Endodermal cell (in vitro differentiated cells): ENCODE results near the gene ZGLP1. TPM values are rescaled to one million over a fixed set of nuclear protein-coding genes. Genes with fewer than 3 reads are reported as not detected.

Source experiments
- DNase-seq: peaks from one replicate; pipeline ENCODE4 v3.0.0-alpha.2; 2017
- H3K27ac ChIP-seq: 2 replicates; pipeline ENCODE4 v1.5.1; 2013; ENCODE audit warnings: mild to moderate bottlenecking, low read depth, low read length, moderate library complexity
- H3K27me3 ChIP-seq: 2 replicates; pipeline ENCODE4 v1.6.1; 2013; ENCODE audit warnings: mild to moderate bottlenecking, low read length, moderate library complexity; ENCODE audit not compliant: insufficient read depth, control insufficient read depth, poor library complexity, severe bottlenecking
- H3K36me3 ChIP-seq: 2 replicates; pipeline ENCODE4 v1.7.0; 2013; ENCODE audit warnings: mild to moderate bottlenecking, low read length, moderate library complexity; ENCODE audit not compliant: control insufficient read depth, insufficient read depth
- H3K4me1 ChIP-seq: one replicate; pipeline ENCODE4 v1.7.0; 2013; ENCODE audit warnings: low read length; ENCODE audit not compliant: control insufficient read depth, insufficient read depth
- H3K4me3 ChIP-seq: 2 replicates; pipeline ENCODE4 v1.5.1; 2013; ENCODE audit warnings: mild to moderate bottlenecking, low read length, moderate library complexity
- H3K9ac ChIP-seq: 2 replicates; pipeline ENCODE4 v1.6.1; 2013; ENCODE audit warnings: mild to moderate bottlenecking, low read length, moderate library complexity; ENCODE audit not compliant: poor library complexity, severe bottlenecking; ENCODE audit errors: extremely low read depth
- H3K9me3 ChIP-seq: 2 replicates; pipeline ENCODE4 v1.6.1; 2013; ENCODE audit warnings: mild to moderate bottlenecking, low read length, moderate library complexity; ENCODE audit not compliant: control insufficient read depth
- H3K27ac Mint-ChIP-seq: 2 replicates; pipeline ENCODE4 v1.8.0; 2020; ENCODE audit warnings: mixed read lengths
- H3K27me3 Mint-ChIP-seq: 2 replicates; pipeline ENCODE4 v1.8.0; 2021; ENCODE audit warnings: mild to moderate bottlenecking, mixed read lengths; ENCODE audit not compliant: insufficient read depth
- H3K36me3 Mint-ChIP-seq: 2 replicates; pipeline ENCODE4 v1.8.0; 2020; ENCODE audit warnings: low read depth, mixed read lengths
- H3K4me1 Mint-ChIP-seq: 2 replicates; pipeline ENCODE4 v1.8.0; 2020; ENCODE audit warnings: mixed read lengths
- H3K4me3 Mint-ChIP-seq: 2 replicates; pipeline ENCODE4 v1.8.0; 2020; ENCODE audit warnings: mild to moderate bottlenecking, moderate library complexity, mixed read lengths
- H3K9me3 Mint-ChIP-seq: 2 replicates; pipeline ENCODE4 v1.8.0; 2020; ENCODE audit warnings: mild to moderate bottlenecking, mixed read lengths
- WGBS, 2 experiments: methylation state at CpG; one replicate each; pipeline versions ENCODE4 v1.1.5 to v1.1.7; 2013; ENCODE audit warnings: missing lambda C conversion rate in 2 of 2, mixed read lengths in 1 of 2; ENCODE audit not compliant: insufficient coverage in 1 of 2, insufficient read length in 1 of 2; 5-methylcytosine and 5-hydroxymethylcytosine counted together
- total RNA-seq, 2 donors: library from RNA; stranded (reverse); fragmentation: NEBNext Ultra II Directional in 1 of 2; extraction: Animal tissue kit (Norgen Biotek cat#: 25700) in 1 of 2; gene quantifications; 2 replicates in 1 of 2; 3 replicates in 1 of 2; pipeline ENCODE4 v1.2.1, GENCODE V29; 2021
- TF ChIP-seq, protein P1 (sequence below): fragments of 200-600 bp; sonication (generic); conservative IDR thresholded peaks from 2 replicates; pipeline ENCODE4 v1.5.0; 2021; ENCODE audit warnings: antibody characterized with exemption, mild to moderate bottlenecking

ZGLP1 gene
- total RNA-seq, 2 donors from 2014 or later: 4.5 to 7.8 TPM

DNA sequence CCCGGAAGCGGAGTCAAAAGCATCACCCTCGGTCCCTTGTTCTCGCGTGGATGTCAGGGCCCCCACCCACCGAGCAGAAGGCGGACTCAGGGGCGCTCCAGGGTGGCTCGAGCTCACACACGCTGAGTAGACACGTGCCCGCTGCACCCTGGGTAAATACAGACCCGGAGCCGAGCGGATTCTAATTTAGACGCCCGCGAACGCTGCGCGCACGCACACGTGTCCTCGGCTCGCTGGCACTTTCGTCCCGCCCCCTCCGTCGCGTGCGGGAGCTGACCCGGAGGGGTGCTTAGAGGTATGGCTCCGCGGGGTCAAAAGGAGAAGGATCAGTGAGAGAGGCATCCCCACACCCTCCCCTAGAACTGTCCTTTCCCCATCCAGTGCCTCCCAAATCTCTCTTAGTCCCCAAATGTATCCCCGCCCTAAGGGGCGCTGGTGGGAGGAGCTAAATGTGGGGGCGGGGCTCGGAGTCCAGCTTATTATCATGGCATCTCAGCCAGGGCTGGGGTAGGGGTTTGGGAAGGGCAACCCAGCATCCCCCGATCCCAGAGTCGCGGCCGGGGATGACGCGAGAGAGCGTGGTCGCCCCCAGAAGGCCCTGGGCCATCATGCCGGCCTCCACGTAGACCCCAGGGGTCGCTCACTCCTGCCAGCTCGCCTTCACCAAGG is 20.3 kb downstream of the ZGLP1 start:
- peak overlapping the region; percentile 39 for H3K4me3 ChIP-seq
- Mint-ChIP-seq H3K27ac (no peak overlapping the region), H3K36me3 (no peaks in the 10 kb centered on the region), H3K4me1 (peaks cover 10% of the 10 kb centered on the region), H3K9me3 (peaks cover 5% of the 10 kb centered on the region), H3K4me3 (peak overlapping the region; percentile 42), H3K27me3 (peaks cover 90% of the 10 kb centered on the region)
- peaks cover 92% of the 10 kb centered on the region for H3K27me3 ChIP-seq
- no peak overlapping the region for H3K27ac ChIP-seq
- 0 to 2% methylated on average over 2 to 46 of the region's 50 CpGs for WGBS, 2 experiments
- H3K9me3 ChIP-seq: no peaks in the 10 kb centered on the region
- H3K9ac ChIP-seq: no peak overlapping the region
- no peaks in the 10 kb centered on the region for H3K36me3 ChIP-seq
- DNase-seq: peak; percentile 89
- TF ChIP-seq, protein P1, sequence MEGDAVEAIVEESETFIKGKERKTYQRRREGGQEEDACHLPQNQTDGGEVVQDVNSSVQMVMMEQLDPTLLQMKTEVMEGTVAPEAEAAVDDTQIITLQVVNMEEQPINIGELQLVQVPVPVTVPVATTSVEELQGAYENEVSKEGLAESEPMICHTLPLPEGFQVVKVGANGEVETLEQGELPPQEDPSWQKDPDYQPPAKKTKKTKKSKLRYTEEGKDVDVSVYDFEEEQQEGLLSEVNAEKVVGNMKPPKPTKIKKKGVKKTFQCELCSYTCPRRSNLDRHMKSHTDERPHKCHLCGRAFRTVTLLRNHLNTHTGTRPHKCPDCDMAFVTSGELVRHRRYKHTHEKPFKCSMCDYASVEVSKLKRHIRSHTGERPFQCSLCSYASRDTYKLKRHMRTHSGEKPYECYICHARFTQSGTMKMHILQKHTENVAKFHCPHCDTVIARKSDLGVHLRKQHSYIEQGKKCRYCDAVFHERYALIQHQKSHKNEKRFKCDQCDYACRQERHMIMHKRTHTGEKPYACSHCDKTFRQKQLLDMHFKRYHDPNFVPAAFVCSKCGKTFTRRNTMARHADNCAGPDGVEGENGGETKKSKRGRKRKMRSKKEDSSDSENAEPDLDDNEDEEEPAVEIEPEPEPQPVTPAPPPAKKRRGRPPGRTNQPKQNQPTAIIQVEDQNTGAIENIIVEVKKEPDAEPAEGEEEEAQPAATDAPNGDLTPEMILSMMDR: peak; percentile 40
- H3K4me1 ChIP-seq: peaks cover 3% of the 10 kb centered on the region

DNA sequence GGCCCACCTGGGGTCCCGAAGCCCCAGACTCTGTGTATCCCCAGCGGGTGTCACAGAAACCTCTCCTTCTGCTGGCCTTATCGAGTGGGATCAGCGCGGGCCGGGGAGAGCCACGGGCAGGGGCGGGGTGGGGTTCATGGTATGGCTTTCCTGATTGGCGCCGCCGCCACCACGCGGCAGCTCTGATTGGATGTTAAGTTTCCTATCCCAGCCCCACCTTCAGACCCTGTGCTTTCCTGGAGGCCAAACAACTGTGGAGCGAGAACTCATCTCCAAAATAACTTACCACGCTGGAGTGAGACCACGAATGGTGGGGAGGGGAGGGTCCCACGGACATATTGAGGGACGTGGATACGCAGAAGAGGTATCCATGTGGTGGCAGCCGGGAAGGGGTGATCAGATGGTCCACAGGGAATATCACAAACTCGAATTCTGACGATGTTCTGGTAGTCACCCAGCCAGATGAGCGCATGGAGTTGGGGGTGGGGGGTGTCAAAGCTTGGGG is 20.9 kb downstream of the ZGLP1 start:
- 4 to 6% methylated on average over 5 to 23 of the region's 23 CpGs for WGBS, 2 experiments
- TF ChIP-seq, protein P1: no peak
- H3K4me3 Mint-ChIP-seq: peak overlapping the region; percentile 42
- H3K9me3 Mint-ChIP-seq: peaks cover 5% of the 10 kb centered on the region
- H3K36me3 Mint-ChIP-seq: no peaks in the 10 kb centered on the region
- H3K27ac Mint-ChIP-seq: no peak overlapping the region
- no peaks in the 10 kb centered on the region for H3K36me3 ChIP-seq
- H3K4me3 ChIP-seq: peak overlapping the region; percentile 39
- H3K27me3 Mint-ChIP-seq: peaks cover 88% of the 10 kb centered on the region
- no peak overlapping the region for H3K9ac ChIP-seq
- H3K4me1 Mint-ChIP-seq: peaks cover 10% of the 10 kb centered on the region
- H3K27ac ChIP-seq: no peak overlapping the region
- H3K9me3 ChIP-seq: no peaks in the 10 kb centered on the region
- peaks cover 3% of the 10 kb centered on the region for H3K4me1 ChIP-seq
- peak; percentile 89 for DNase-seq
- H3K27me3 ChIP-seq: peaks cover 86% of the 10 kb centered on the region

DNA sequence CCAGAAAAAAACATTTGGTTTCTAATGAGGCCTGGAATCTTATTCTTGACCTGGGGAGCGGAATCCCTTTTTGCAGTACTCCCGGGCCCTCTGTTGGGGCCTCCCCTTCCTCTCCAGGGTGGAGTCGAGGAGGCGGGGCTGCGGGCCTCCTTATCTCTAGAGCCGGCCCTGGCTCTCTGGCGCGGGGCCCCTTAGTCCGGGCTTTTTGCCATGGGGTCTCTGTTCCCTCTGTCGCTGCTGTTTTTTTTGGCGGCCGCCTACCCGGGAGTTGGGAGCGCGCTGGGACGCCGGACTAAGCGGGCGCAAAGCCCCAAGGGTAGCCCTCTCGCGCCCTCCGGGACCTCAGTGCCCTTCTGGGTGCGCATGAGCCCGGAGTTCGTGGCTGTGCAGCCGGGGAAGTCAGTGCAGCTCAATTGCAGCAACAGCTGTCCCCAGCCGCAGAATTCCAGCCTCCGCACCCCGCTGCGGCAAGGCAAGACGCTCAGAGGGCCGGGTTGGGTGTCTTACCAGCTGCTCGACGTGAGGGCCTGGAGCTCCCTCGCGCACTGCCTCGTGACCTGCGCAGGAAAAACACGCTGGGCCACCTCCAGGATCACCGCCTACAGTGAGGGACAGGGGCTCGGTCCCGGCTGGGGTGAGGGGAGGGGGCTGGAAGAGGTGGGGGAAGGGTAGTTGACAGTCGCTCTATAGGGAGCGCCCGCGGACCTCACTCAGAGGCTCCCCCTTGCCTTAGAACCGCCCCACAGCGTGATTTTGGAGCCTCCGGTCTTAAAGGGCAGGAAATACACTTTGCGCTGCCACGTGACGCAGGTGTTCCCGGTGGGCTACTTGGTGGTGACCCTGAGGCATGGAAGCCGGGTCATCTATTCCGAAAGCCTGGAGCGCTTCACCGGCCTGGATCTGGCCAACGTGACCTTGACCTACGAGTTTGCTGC is 22.5 kb downstream of the ZGLP1 start, which contains the start of gene ICAM4:
Gene ICAM4, plus strand, starts transcription at position 153 of the 935 bp plus-strand sequence. Its CDS starts 58 bp downstream, at position 211.
- Mint-ChIP-seq H3K9me3 (peaks cover 3% of the 10 kb centered on the region), H3K4me1 (peaks cover 10% of the 10 kb centered on the region), H3K4me3 (peak within 1 kb of the TSS; percentile 38), H3K27ac (no peak within 1 kb of the TSS), H3K36me3 (no peaks in the 10 kb centered on the region), H3K27me3 (peaks cover 71% of the 10 kb centered on the region)
- Histone ChIP-seq H3K4me3 (no peak within 1 kb of the TSS), H3K9ac (no peak within 1 kb of the TSS), H3K9me3 (no peaks in the 10 kb centered on the region), H3K4me1 (peaks cover 3% of the 10 kb centered on the region), H3K27me3 (peaks cover 69% of the 10 kb centered on the region), H3K36me3 (no peaks in the 10 kb centered on the region), H3K27ac (no peak within 1 kb of the TSS)
- DNase-seq: peak; percentile 83
- WGBS, 2 experiments: 13 to 15% methylated on average over 46 to 59 of the region's 59 CpGs
- TF ChIP-seq, protein P1: no peak
